ENCODE data around the gene RAB10.

GRCh38 chr2:26033270-26033817, 540 bp upstream of the RAB10 start:
- TF ChIP-seq KAT2B (IDR thresholded peaks at IDR 0.05; ENCODE audit: borderline replicate concordance, low read depth, low read length) (no peak), EZH2 (conservative IDR thresholded peaks at IDR 0.05; ENCODE audit: low read depth, low read length) (no peak), CTCF (CRISPR knock-in tag; IDR thresholded peaks at IDR 0.05) (no peak; the same call in 1 of the 2 replicates), NONO (IDR thresholded peaks at IDR 0.05) (no peak), NONO (CRISPR knock-in tag; conservative IDR thresholded peaks at IDR 0.05) (no peak), ZNF816 (CRISPR knock-in tag; IDR thresholded peaks at IDR 0.05; ENCODE audit: borderline replicate concordance) (no peak), MAFG (CRISPR knock-in tag; IDR thresholded peaks at IDR 0.05) (no peak), RBAK (CRISPR knock-in tag; IDR thresholded peaks at IDR 0.05) (peak; percentile 64; the same call in 1 of the 2 replicates), PHF8 (CRISPR knock-in tag; IDR thresholded peaks at IDR 0.05) (no peak; the same call in 1 of the 2 replicates), FOXJ3 (CRISPR knock-in tag; IDR thresholded peaks at IDR 0.05; ENCODE audit: borderline replicate concordance) (no peak), NFYB (CRISPR knock-in tag; IDR thresholded peaks at IDR 0.05) (no peak), U2AF2 (IDR thresholded peaks at IDR 0.05; ENCODE audit: low read depth, low read length) (no peak), MAX (IDR thresholded peaks at IDR 0.05) (0 out of 2 replicates have a peak, but pooled peaks have one; percentile 33), MYC (CRISPR knock-in tag; IDR thresholded peaks at IDR 0.05; ENCODE audit: borderline replicate concordance) (no peak; the same call in 1 of the 2 replicates), ZNF337 (CRISPR knock-in tag; IDR thresholded peaks at IDR 0.05; ENCODE audit: borderline replicate concordance, low read depth) (peak; percentile 22; the same call in 1 of the 2 replicates)

All from HepG2 (cell line).